Psoas muscle (tissue), 8 donors: ENCODE data around the gene ETV7. TPM values are rescaled to one million over a fixed set of nuclear protein-coding genes. Genes with fewer than 3 reads are reported as not detected.

Experiments used
- ATAC-seq, 4 donors: fragments of 200-7000 bp; cut with Tn5 transposase; one replicate each; pipeline ENCODE4 v1.9.1; 2020; ENCODE audit warnings: moderate library complexity in 3 of 4, mild to moderate bottlenecking in 2 of 4
- DNase-seq, 2 donors: peaks; one replicate each; pipeline ENCODE4 v3.0.0-alpha.2; 2020
- H3K27ac ChIP-seq: fragments of 200-600 bp; one replicate; pipeline ENCODE4 v1.8.0; 2022
- H3K27me3 ChIP-seq, 3 donors: fragments of 200-600 bp in 1 of 3; one replicate each; pipeline versions ENCODE4 v1.6.1 to v1.8.0; 2013 to 2022; ENCODE audit warnings: low read length in 2 of 3, mild to moderate bottlenecking in 2 of 3, moderate library complexity in 1 of 3; ENCODE audit not compliant: insufficient read depth in 3 of 3
- H3K36me3 ChIP-seq, 2 donors: fragments of 200-600 bp in 1 of 2; one replicate each; pipeline versions ENCODE4 v1.6.1 to v1.8.0; 2013 to 2022; ENCODE audit warnings: low read depth in 1 of 2, mild to moderate bottlenecking in 1 of 2, moderate library complexity in 1 of 2; ENCODE audit not compliant: insufficient read depth in 1 of 2
- H3K4me1 ChIP-seq: fragments of 200-600 bp; one replicate; pipeline ENCODE4 v1.8.0; 2022
- H3K4me3 ChIP-seq: fragments of 200-600 bp; one replicate; pipeline ENCODE4 v1.8.0; 2022; ENCODE audit warnings: mild to moderate bottlenecking
- H3K9me3 ChIP-seq: fragments of 200-600 bp; one replicate; pipeline ENCODE4 v1.8.0; 2022
- CTCF ChIP-seq: fragments of 200-600 bp; IDR thresholded peaks from one replicate; pipeline ENCODE4 v1.8.0; 2022; ENCODE audit warnings: antibody characterized with exemption
- WGBS, 3 donors: extraction: QIAGEN DNeasy Blood & Tissue Kit; methylation state at CpG; one replicate each; pipeline versions ENCODE4 v1.1.6 to v1.1.7; 2013; 5-methylcytosine and 5-hydroxymethylcytosine counted together
- intact Hi-C, 2 donors: fragments of 100-400 bp; cut with DNase I; formaldehyde crosslinking; loops; one replicate each; pipeline versions ENCODE4 v1.11.0 to v1.14.2; 2022
- polyA plus RNA-seq, 3 donors: library from polyadenylated mRNA; stranded (reverse); fragments of 200-250 nt; gene quantifications; one replicate each; pipeline ENCODE4 v1.2.3, GENCODE V29; 2013
- total RNA-seq, 4 donors: library from RNA; stranded (reverse); fragmentation: NEBNext Ultra II Directional in 2 of 4; extraction: Animal tissue kit (Norgen Biotek cat#: 25700) in 2 of 4; gene quantifications; one replicate each; pipeline versions ENCODE4 v1.2.1 to v1.2.4, GENCODE V29; 2021 to 2023
- donor health status: healthy with polysubstance abuse.
- donor health status: DM: no; HTN: no; CAD: no; lungs with moderate emphysema.
- donor health status: Bipolar disorder and iron deficiency.
- donor health status: healthy.
- donor health status: DM: yes; HTN: yes; CAD: no.
- donor health status: DM: no; HTN: no; CAD: no.
- donor health status: DM: no; HTN: no; CAD: no.
- donor health status: DM: yes; HTN: yes; CAD: no.

Gene ETV7
- total and polyA plus RNA-seq, 7 donors: 0.06 to 0.09 TPM; not detected in 5

GRCh38 chr6:36345681-36346466 is 41.6 kb downstream of the ETV7 start:
- Histone ChIP-seq H3K4me3 (no peak overlapping the region), H3K9me3 (no peaks in the 10 kb centered on the region), H3K27ac (no peak overlapping the region), H3K4me1 (peaks cover 2% of the 10 kb centered on the region), H3K36me3 (no peaks in the 10 kb centered on the region), H3K27me3 (peaks cover 0 to 25% (median 0%) of the 10 kb centered on the region in 3 donors)
- WGBS, 3 donors: 83 to 86% (median 84%) methylated on average over 13 of the region's 13 CpGs
- ATAC-seq: no peak
- no peak for DNase-seq
- no peak for TF ChIP-seq CTCF
- intact Hi-C loops: no loop called here

DNA sequence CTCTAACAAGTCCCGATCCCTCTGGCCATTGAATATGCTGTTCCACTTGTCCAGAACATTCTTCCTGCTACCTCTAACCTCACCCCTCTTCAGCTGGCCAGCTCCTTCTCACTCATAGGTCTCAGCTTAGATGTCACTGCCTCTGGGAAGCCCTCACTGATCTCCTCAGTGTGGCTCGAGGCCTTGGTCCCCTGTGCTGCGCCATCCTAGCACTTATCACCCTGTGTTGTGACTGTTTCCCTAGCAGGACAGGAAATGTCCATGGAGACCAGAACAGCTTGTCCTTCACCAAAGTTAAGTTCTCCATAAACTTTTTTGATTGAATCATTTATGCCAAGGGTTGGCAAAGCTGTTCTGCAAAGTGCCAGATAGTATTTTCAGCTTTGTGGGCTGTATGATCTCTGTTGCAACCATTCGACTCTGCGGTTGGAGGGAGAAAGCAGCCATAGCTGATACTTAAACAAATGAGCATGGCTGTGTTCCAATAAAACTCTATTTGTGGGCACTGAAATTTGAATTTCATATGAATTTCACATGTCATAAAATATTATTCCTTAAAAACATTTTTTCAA is 44.3 kb downstream of the ETV7 start:
- WGBS, 3 donors: 72 to 91% (median 81%) methylated on average over 5 of the region's 5 CpGs
- ATAC-seq (no peak), DNase-seq (no peak)
- H3K36me3 ChIP-seq: no peaks in the 10 kb centered on the region
- peaks cover 3% of the 10 kb centered on the region for H3K4me1 ChIP-seq
- intact Hi-C loops: no loop called here
- no peaks in the 10 kb centered on the region for H3K9me3 ChIP-seq
- H3K27ac ChIP-seq: no peak overlapping the region
- no peak overlapping the region for H3K4me3 ChIP-seq
- peaks cover 0 to 39% (median 3%) of the 10 kb centered on the region in 3 donors for H3K27me3 ChIP-seq
- no peak for TF ChIP-seq CTCF

- H3K36me3 ChIP-seq: no peaks in the 10 kb centered on the region
- peak; percentile 94 for TF ChIP-seq CTCF
- H3K4me1 ChIP-seq: peaks cover 3% of the 10 kb centered on the region
- no peaks in the 10 kb centered on the region for H3K9me3 ChIP-seq
- 23 to 29% (median 27%) methylated on average over 36 of the region's 36 CpGs for WGBS, 3 donors
- H3K4me3 ChIP-seq: peak overlapping the region; percentile 22
- no peak overlapping the region for H3K27ac ChIP-seq
- DNase-seq: peak; percentile 80 to 88
- peaks cover 0 to 35% (median 3%) of the 10 kb centered on the region in 3 donors for H3K27me3 ChIP-seq
- intact Hi-C loops: loop anchor here in 1 of 2 donors (1.0 kb wide), 1 partner anchor 19 kb away; no protein-coding TSS in a partner anchor
- ATAC-seq: peak; percentile 75 to 93 (median 84)
Measured at GRCh38 chr6:36340618-36341454, 46.6 kb downstream of the ETV7 start.

DNA sequence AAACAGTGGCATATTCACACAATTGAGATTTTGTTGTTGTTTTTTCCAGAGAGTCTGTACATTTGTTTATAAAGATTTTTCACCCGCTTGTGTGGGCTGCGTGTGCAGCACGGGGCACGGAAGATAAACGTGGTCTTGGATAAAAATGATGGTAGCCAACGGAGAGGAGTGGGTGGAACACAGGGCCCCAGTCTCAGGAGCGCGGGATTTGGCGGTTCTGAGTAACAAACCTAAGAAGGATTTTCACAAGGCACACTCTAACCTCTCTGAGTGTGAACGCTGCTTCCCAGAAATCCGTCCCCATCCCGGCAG is 47.2 kb downstream of the ETV7 start:
- Histone ChIP-seq H3K4me3 (no peak overlapping the region), H3K27me3 (peaks cover 0 to 39% (median 6%) of the 10 kb centered on the region in 3 donors), H3K4me1 (peaks cover 3% of the 10 kb centered on the region), H3K36me3 (no peaks in the 10 kb centered on the region), H3K27ac (no peak overlapping the region), H3K9me3 (no peaks in the 10 kb centered on the region)
- WGBS, 3 donors: 67 to 72% (median 70%) methylated on average over 12 of the region's 12 CpGs
- no peak for TF ChIP-seq CTCF
- intact Hi-C loops: no loop called here
- DNase-seq: no peak
- peak in 1 of 4 donors; percentile 10 for ATAC-seq
